Measurements from ENCODE around the gene CDC14A.

The CDC14A gene

DNA sequence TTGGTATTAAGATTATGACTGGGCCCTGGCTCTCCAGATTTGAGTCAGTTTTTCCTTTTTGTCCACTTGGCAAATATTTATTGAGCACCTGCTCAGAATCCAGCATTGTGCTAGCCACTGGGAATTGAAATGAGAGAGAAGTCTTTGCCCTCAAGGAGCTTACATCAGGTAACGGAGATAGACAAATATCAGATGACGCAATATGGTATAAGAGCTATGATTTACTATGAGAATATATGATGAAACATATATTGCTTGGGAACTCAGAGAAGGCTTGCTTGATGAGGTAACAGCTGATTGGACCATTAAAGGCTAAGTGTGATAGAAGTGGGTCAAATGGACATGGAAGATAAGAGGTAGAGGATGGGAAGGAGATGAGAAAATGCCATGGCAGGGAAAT lies 144.6 kb downstream of the CDC14A start:
- DNase-seq (ENCODE audit: low read depth) = no peak

DNA sequence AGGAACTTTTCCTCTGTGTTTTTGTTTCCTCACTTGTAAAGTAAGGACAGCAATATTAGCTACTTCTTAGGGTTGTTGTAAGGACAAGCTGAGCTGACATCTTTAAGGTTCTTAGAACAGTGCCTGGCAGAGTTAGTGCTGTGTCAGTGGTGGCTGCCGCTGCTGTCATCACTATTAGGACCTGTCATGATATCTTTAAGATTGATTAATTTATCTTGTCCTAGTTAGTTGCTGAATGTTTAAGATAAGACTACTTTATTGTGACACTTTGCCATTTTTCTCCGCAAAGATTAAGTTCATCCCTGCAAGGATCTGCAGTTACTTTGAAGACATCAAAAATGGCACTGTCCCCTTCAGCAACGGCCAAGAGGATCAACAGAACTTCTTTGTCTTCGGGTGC lies 145.5 kb downstream of the CDC14A start:
- no peak for DNase-seq (ENCODE audit: low read depth)

DNA sequence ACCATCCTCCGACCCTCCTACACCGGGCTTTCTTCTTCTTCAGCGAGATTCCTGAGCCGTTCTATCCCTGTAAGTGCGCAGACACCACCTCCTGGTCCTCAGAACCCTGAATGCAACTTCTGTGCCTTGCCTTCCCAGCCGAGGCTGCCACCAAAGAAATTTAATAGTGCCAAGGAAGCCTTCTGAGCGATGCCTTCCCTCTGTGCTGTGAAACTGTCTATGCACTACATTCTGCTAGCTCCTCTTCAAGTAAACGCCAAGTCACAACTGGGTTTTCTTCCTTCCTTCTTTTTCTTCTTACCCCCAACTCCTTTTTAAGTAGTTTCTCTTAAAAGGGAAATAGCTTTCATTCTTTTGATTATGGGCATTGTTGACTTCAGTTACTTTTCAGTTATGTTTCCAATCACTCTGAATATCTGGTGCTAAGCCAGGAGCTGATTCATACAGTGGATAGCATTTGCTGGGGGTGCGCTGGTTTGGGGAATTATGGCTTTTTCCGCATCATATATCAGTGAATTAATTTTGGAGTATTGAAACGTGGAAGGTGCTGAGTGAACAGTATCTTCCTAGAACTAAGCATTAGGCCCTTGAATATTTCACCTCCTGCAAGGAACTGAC lies 147.0 kb downstream of the CDC14A start:
- DNase-seq (ENCODE audit: low read depth) = no peak

DNA sequence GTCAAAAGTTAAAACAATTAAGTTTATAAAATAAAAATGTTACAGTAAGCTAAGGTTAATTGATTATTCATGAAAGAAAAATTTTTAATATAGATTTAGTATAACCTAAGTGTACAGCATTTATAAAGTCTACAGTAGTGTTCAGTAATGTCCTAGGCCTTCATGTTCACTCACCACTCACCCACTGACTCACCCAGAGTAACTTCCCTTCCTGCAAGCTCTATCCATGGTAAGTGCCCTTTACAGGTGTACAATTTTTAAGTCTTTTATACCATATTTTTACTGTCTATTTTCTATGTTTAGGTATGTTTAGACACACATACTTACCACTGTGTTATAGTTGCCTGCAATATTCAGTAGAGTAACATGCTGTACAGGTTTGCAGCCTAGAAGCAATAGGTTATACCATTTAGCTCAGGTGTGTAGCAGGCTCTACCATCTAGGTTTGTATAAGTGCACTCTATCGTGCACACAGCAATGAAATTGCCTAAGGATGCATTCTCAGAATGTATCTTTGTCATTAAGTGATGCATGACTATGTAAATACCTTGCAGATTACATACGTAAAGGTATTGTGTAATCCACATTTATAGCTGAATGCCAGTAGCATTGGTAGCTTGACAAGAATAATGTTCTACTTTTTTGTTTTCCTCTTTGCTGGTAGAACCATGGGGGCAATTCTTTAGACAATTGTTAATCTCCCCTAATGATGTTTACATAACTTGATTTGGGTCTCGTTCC lies 149.9 kb downstream of the CDC14A start:
- DNase-seq (ENCODE audit: low read depth) = no peak

DNA sequence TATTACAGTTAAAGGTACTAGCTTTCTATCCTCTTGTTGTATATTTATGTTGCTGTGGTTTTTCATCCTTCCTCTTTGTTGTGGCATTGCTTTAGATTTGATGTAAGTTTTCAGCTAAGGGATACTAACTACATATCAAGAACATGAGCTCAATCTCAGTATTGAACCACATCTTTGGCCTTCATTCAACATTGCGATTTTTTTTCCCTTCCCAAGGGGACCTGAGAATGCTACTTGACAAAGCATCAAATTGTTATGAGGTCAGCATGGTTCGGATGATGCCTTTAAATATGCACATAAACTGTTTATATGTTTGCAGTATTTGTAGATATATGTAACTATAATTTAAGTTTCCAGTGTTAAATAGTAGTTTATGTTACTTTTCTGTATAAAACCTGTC lies 153.9 kb downstream of the CDC14A start:
- DNase-seq (ENCODE audit: low read depth) = no peak

DNA sequence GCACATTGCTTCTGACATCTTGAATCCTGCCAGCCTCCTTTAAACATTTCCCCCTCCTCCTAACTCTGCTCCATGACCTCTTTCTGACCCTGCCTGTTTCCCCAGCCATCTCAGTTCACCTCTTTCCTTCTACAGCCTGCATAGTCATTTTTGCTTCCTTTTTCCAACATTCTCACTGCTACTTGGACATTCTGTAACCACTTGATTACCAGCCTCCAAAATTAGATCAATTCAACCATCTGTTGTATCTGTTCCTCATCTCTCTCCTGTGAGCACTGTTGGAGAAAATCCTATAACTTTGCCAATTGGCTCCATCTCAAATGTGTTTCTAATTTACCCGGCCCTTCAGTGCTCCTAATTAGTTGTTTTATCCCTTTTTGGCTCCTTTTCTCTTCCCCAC lies 158.1 kb downstream of the CDC14A start:
- DNase-seq (ENCODE audit: low read depth) = no peak

DNA sequence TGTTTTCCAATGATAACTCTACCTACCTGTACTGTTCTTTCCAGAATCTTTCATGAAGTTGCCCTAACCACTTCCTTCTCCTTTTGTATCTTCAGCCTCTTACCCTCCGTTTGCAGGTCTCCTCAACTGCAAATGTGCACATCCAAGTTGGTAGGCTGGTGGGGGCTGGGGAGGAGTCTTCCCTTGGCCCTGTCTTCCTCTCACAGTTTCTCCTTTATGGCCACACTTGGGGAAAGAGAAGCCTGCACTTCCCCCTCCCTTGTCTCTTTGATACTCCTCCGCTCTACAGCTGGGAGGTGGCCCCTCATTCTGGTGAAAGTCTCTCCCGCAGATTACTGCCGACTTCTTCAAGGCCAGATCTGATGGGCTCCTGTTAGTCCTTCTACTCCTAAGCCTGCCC lies 158.8 kb downstream of the CDC14A start:
- DNase-seq (ENCODE audit: low read depth) = no peak

DNA sequence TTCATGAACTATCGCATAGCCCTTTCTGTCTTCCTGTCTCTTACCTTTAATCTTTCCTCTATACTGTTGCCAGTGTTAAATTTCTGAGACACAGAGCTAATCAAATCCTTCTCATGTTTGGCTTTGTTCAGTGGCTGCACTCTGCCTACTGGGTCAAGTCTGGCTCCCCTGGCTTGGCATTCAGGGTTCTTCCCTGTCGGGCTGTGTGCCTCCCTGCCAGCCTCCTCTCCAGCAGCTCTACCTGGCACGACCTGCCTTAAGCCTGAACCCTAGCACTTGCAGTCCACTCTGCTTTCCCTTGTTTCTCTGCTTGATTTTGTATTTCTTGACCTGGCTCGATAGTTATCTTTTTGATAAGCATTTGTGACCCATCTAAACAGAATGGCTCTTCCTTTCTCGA lies 159.5 kb downstream of the CDC14A start:
- no peak for DNase-seq (ENCODE audit: low read depth)

DNA sequence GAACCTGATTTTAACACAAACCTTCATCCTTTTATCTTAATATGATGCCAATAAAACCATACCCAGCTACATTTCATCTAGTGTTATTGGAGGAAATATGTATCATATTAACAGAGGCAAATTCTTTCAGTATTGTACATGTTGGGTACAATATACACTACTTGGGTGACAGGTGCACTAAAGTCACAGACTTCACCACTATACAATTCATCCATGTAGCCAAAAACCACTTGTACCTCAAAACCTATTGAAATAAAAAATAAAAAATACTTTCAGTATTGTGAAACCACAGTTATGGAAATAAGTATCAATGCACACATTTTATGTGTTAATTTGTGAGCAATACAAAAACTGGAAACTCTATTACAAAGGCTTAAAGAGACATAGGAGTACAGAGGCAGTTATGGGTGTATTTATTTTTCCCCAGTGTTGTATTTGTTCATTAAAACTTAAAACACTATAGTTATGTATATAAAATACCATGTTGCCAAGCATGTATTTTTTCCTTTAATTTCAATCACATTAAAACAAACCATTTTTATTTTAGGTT lies 160.6 kb downstream of the CDC14A start:
- no peak for DNase-seq (ENCODE audit: low read depth)

DNA sequence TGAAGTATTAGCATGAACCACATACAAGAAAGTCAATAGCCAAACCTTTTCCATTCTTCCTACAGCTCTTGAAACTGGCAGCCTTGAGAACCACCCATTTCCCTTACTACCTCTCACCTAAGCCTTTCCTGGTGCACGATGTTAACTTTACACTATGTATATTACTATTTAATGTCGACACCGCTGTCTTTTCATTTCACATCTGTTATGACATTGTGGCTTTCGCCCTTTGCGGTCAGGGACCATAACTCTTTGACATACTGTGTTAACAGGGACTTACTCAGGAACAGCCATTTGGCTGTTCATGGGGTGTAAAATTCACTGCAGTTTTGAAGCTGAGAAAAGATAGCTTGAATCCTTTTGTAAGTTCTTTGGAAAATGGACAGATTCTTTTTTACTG lies 164.6 kb downstream of the CDC14A start:
- no peak for DNase-seq (ENCODE audit: low read depth)

DNA sequence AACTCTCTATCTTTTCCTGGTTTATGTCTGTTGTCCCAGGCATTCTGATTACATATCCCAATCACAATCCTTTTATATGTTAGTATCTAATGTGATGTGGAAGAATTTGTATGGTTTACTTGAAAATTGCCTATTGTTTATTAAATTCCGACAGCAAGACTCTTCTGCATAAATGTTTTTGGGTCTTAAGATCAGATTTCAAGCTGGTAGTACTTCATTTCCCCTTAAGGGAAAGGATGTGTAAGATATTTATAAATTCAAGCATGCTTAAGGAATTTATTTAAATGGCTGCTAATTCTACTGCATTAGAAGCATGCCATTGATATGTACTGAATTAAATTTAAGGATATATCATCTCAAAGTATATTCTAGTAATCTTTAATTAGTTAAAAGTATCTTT lies 165.2 kb downstream of the CDC14A start:
- DNase-seq (ENCODE audit: low read depth) = no peak

DNA sequence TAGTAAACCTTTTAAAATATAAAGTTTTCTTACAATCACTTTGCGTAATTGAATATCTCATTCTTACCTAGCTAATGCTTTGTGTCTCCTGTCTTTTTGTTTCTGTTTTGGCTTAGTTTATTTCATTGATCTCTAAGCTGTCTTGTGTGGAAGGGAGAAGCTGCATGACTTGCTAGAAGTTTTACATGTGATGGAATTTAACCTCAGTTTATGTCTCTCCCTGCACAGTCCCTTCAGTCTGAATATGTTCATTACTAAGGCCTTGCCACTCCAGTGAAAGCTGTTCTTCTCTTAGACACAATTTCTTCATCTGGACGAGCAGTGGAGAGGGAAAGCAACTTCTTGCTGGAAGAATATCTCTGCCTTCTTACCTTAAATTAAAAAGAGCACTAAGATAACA lies 165.7 kb downstream of the CDC14A start:
- no peak for DNase-seq (ENCODE audit: low read depth)

DNA sequence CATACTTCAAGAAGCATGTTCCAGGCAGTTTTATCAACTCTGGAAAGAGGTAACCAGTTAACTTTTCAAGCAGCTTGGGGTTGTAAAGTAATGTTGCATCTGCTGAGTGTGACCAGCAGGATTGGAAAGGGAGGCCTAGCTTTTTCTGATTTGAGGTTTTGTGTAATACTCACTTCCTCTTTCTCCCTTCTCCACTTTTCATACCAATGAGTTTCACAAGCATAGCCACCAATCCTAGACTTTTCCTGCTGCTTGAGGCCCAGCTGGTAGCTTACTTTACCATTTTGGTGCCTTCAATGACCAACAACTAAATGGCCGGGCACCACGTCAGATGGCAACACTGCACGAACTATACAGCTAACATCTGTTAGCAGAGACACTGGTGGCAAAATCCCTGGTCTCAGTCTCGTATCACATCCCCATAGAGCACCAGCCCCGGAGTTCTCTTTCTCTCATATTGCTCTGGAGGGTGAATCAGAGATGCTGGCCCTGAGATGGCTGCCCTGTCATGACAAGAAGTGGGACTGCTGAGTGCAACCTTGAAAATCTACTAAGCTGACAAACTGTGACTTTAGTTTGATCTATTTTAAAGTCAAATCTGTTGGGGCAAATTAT lies 170.8 kb downstream of the CDC14A start:
- DNase-seq (ENCODE audit: low read depth) = no peak

DNA sequence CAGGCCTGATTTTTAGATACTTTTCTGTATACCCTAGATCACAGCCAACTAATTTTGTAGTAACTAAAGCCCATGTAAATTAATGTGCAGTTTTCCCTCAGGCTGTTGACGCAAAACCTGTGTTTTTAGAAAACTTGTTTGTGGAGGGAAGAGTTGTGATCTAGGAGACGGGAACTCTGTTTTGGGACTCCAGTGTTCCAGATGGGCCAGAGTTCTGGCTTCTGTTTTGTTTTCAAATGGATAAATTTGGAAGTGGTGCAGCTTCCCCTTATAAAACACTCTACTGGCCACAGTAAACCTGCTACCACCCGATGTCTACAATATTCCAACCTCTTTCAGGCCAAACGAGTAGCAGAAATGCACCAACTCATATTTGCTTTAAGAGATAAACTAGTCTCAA lies 172.0 kb downstream of the CDC14A start:
- no peak for DNase-seq (ENCODE audit: low read depth)

DNA sequence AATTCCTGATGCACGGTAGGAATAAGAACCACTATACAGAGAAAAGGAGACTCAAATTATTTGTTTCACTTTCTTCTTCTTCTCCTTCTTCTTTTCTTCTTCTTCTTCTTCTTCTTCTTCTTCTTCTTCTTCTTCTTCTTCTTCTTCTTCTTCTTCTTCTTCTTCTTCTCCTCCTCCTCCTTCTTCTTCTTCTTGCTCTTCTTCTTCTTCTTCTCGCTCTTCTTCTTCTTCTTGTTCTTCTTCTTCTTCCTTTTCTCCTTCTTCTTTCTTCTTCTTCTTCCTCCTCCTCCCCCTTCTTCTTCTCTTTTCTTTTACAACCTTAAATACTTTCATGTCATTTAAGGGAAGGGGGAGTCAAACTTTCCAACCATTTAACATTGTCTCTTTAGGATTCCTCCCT lies 174.6 kb downstream of the CDC14A start:
- no peak for DNase-seq (ENCODE audit: low read depth)

DNA sequence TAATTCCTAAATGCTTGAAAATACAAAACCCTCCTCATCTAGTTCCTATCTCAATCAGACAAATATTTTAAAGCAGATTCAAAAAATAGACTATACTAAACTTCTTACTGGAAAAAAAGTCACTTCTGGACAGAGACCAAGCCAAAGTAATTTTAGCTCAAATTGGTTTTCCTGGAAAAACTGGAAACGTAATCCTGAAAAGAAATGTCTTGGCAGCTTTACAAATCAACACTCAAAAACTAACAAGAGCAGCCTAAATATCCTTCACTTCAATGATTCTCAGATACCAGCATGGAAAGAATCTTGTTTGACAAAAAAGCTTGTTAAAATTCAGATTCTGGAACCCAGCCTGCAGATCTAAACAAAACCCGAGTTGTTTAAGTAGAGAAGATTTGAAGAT lies 176.6 kb downstream of the CDC14A start:
- DNase-seq (ENCODE audit: low read depth) = peak; percentile 10

DNA sequence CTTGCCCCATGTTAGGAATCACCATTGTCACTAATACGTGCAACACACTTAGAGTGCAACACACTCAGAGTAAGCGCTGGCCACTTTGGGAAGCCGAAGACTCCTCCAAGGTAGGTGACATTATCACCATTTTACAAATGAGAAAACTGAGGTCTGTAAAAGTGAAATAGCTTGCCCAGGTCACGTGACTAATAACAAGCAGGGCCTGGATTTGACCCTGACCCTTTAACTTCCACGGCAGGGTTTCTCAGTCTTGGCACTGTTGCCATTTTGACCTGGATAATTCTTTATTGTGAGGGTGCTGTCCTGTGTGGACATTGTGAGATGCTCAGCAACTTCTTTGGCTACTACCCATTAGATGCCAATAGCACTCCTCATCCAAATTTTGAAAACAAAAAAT lies 177.8 kb downstream of the CDC14A start:
- no peak for DNase-seq (ENCODE audit: low read depth)

DNA sequence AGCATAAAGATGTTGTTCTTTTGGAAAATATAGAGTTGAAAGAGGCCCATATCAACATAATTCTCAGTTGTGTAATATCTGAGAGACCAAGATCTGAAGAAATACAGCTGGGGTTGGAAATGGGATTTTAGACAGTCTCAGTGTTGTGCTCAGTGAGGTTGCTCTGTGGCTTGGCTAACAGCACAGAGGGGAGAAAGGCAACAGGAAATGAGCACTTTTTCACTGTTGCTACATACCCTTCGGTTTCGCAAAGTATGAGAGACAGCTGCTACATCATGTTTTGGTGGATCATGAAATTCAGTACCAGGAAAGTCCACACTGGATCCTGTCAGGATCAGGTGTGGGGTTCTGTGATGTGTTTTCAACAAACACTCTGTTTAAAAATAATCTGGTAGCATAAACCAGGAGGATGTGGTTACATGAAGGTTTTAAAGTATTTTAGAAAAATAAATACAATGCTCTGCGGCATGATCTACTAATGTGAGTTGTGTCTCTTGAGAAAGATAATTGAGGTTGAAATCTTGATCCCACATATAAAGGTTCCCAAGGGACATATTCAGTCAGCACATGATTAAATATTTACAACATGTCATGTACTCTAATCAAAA lies 178.7 kb downstream of the CDC14A start:
- no peak for DNase-seq (ENCODE audit: low read depth)

DNA sequence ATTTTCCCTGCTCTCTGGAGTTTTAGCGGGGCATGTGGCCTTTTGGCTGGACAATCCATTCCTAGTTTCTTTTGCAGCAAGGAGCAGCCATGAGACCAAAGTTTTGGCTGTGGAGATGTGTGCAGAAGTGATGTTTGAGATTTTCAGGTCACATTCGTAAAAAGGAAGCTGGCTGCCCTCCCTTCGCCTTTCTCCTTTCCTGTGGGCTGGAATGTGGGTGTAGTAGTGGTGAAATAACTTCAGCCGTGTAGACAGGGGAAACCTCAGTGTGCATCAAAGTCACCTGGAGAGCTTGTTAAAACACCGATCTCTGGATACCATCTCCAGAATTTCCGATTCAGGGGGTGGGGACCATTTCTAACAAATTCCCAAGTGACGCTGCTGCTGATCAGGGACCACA lies 180.3 kb downstream of the CDC14A start:
- DNase-seq (ENCODE audit: low read depth) = no peak

DNA sequence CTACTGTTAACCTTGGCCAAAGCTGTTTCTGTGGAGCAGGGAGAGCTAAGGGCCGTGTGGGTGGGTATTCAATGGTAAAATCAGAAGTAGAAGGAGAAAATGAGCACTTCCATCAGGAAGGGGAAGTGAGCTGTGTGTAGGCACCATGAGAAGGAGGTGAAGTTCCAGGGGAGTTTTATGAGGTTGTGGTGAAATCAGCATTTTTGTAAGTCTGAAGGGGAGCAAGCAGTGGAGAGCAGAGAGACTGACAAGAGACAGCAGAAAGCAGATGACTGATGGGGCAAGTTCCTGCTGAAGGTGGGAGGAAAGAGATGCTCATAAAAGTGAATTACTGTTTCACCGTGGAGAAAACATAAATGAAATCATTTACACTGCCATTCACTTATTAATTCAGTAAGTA lies 183.0 kb downstream of the CDC14A start:
- no peak for DNase-seq (ENCODE audit: low read depth)

DNA sequence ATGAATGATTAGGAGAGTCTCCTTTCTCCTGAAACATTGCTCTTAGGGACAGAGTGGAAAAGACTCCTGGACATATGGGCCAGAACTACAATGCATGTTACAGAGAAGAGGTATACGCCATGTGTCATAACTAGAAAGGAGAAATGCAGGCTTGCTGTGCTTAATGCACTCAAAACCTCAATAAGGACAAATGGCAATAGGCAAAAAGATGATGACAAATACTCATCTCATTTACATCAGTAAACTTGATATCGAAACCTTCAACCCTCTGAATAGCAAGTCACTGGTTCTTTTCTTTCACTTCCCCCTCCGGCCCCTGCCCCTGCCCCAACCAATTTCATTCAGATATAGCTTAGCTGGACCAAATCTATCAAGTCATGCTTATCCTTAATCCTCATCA lies 183.7 kb downstream of the CDC14A start:
- no peak for DNase-seq (ENCODE audit: low read depth)

DNA sequence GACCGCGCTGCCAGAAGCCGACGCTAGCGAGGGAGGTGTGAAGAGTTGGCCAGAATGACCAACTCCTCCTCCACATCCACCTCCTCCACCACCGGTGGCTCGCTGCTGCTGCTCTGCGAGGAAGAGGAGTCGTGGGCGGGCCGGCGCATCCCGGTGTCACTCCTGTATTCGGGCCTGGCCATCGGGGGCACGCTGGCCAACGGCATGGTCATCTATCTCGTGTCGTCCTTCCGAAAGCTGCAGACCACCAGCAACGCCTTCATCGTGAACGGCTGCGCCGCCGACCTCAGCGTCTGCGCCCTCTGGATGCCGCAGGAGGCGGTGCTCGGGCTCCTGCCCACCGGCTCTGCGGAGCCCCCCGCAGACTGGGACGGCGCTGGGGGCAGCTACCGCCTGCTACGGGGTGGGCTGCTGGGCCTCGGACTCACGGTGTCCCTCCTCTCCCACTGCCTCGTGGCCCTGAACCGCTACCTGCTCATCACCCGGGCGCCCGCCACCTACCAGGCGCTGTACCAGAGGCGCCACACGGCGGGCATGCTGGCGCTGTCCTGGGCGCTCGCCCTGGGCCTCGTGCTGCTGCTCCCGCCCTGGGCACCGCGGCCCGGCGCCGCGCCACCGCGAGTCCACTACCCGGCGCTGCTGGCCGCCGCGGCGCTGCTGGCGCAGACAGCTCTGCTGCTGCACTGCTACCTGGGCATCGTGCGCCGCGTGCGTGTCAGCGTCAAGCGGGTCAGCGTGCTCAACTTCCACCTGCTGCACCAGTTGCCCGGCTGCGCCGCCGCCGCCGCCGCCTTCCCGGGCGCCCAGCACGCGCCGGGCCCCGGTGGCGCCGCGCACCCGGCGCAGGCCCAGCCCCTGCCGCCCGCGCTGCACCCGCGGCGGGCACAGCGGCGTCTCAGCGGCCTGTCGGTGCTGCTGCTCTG lies 186.9 kb downstream of the CDC14A start:
- DNase-seq (ENCODE audit: low read depth) = no peak

Data from fibroblast of the conjunctiva (primary cell).